D721Med (cell line): ENCODE measurements around the gene ATP8B4.

Experiments
- DNase-seq: peaks from one replicate; pipeline ENCODE4 v3.0.0; 2011; ENCODE audit warnings: low spot score; ENCODE audit not compliant: insufficient read length
- FAIRE-seq: peaks from 2 replicates; lab custom pipeline; 2011; peaks lifted over from hg19 to GRCh38; lab: Jason Lieb, UNC
- TF ChIP-seq, protein P1 (sequence below): IDR thresholded peaks from 2 replicates; pipeline ENCODE4 v1.5.1; 2012; ENCODE audit warnings: mild to moderate bottlenecking, control low read depth; ENCODE audit not compliant: insufficient read depth; ENCODE audit errors: missing control alignments

The ATP8B4 gene

DNA sequence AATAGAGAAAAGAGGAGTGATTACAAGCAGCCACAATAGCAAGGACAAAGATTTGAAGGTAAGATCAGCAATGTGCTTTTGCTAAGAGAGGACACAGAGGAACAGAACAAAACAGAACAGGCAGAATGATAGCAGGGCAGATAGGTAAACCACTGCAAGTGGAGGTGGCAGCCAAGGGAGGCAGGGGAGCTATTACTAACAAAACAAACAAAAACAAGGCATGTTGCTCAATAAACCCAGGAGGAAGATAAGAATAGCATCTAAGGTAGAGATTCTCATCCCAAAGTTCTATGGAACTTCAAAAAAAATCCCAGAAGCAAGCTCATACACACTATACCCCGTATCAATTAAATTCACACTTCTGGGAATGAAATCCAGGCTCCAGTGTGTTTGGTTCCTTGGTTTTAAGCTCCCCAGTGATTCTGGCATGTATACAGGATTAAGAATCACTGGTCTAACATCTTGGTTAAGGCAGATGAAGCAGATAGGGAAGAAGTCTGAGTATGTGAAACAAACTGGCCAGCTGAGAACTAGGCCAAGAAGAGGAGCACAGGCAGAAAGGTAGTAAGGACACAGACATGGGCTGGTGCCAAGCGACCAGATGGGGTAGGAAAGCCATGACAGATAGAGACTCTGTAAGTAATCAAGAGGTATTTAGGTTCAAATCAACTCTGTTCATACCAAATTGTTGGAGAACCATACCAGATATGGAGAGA is 309.0 kb downstream of the ATP8B4 start:
- TF ChIP-seq, protein P1, sequence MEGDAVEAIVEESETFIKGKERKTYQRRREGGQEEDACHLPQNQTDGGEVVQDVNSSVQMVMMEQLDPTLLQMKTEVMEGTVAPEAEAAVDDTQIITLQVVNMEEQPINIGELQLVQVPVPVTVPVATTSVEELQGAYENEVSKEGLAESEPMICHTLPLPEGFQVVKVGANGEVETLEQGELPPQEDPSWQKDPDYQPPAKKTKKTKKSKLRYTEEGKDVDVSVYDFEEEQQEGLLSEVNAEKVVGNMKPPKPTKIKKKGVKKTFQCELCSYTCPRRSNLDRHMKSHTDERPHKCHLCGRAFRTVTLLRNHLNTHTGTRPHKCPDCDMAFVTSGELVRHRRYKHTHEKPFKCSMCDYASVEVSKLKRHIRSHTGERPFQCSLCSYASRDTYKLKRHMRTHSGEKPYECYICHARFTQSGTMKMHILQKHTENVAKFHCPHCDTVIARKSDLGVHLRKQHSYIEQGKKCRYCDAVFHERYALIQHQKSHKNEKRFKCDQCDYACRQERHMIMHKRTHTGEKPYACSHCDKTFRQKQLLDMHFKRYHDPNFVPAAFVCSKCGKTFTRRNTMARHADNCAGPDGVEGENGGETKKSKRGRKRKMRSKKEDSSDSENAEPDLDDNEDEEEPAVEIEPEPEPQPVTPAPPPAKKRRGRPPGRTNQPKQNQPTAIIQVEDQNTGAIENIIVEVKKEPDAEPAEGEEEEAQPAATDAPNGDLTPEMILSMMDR: no peak
- DNase-seq (no peak), FAIRE-seq (no peak)

DNA sequence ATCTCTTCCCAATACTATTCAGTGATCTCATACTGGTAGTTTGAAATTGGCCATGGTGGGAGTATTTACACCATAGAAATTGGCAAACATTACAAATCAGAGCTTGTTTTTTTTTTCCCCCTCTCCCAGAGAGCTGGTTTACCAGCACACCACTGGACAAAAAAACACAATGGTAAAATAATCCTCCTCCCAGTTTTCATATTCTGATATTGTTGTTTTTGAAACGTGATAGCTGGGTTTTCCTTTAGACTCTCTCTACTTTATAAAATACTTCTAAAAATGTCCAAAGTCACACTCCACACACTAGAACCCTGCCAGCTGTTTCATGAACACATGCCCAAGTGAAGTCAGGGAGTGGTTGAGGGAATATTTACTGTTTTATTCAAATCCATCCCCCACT is 310.7 kb downstream of the ATP8B4 start:
- FAIRE-seq (no peak), DNase-seq (no peak)
- TF ChIP-seq, protein P1: no peak
